Endodermal cell (in vitro differentiated cells): Measurements from ENCODE around the gene SH3PXD2A. TPM values are rescaled to one million over a fixed set of nuclear protein-coding genes. Genes with fewer than 3 reads are reported as not detected.

ENCODE experiments used
- DNase-seq: peaks from one replicate; pipeline ENCODE4 v3.0.0-alpha.2; 2017
- H3K27ac ChIP-seq: 2 replicates; pipeline ENCODE4 v1.5.1; 2013; ENCODE audit warnings: mild to moderate bottlenecking, low read depth, low read length, moderate library complexity
- H3K27me3 ChIP-seq: 2 replicates; pipeline ENCODE4 v1.6.1; 2013; ENCODE audit warnings: mild to moderate bottlenecking, low read length, moderate library complexity; ENCODE audit not compliant: insufficient read depth, control insufficient read depth, poor library complexity, severe bottlenecking
- H3K36me3 ChIP-seq: 2 replicates; pipeline ENCODE4 v1.7.0; 2013; ENCODE audit warnings: mild to moderate bottlenecking, low read length, moderate library complexity; ENCODE audit not compliant: control insufficient read depth, insufficient read depth
- H3K4me1 ChIP-seq: one replicate; pipeline ENCODE4 v1.7.0; 2013; ENCODE audit warnings: low read length; ENCODE audit not compliant: control insufficient read depth, insufficient read depth
- H3K4me3 ChIP-seq: 2 replicates; pipeline ENCODE4 v1.5.1; 2013; ENCODE audit warnings: mild to moderate bottlenecking, low read length, moderate library complexity
- H3K9ac ChIP-seq: 2 replicates; pipeline ENCODE4 v1.6.1; 2013; ENCODE audit warnings: mild to moderate bottlenecking, low read length, moderate library complexity; ENCODE audit not compliant: poor library complexity, severe bottlenecking; ENCODE audit errors: extremely low read depth
- H3K9me3 ChIP-seq: 2 replicates; pipeline ENCODE4 v1.6.1; 2013; ENCODE audit warnings: mild to moderate bottlenecking, low read length, moderate library complexity; ENCODE audit not compliant: control insufficient read depth
- H3K27ac Mint-ChIP-seq: 2 replicates; pipeline ENCODE4 v1.8.0; 2020; ENCODE audit warnings: mixed read lengths
- H3K27me3 Mint-ChIP-seq: 2 replicates; pipeline ENCODE4 v1.8.0; 2021; ENCODE audit warnings: mild to moderate bottlenecking, mixed read lengths; ENCODE audit not compliant: insufficient read depth
- H3K36me3 Mint-ChIP-seq: 2 replicates; pipeline ENCODE4 v1.8.0; 2020; ENCODE audit warnings: low read depth, mixed read lengths
- H3K4me1 Mint-ChIP-seq: 2 replicates; pipeline ENCODE4 v1.8.0; 2020; ENCODE audit warnings: mixed read lengths
- H3K4me3 Mint-ChIP-seq: 2 replicates; pipeline ENCODE4 v1.8.0; 2020; ENCODE audit warnings: mild to moderate bottlenecking, moderate library complexity, mixed read lengths
- H3K9me3 Mint-ChIP-seq: 2 replicates; pipeline ENCODE4 v1.8.0; 2020; ENCODE audit warnings: mild to moderate bottlenecking, mixed read lengths
- WGBS, 2 experiments: methylation state at CpG; one replicate each; pipeline versions ENCODE4 v1.1.5 to v1.1.7; 2013; ENCODE audit warnings: missing lambda C conversion rate in 2 of 2, mixed read lengths in 1 of 2; ENCODE audit not compliant: insufficient coverage in 1 of 2, insufficient read length in 1 of 2; 5-methylcytosine and 5-hydroxymethylcytosine counted together
- total RNA-seq, 2 donors: library from RNA; stranded (reverse); fragmentation: NEBNext Ultra II Directional in 1 of 2; extraction: Animal tissue kit (Norgen Biotek cat#: 25700) in 1 of 2; gene quantifications; 2 replicates in 1 of 2; 3 replicates in 1 of 2; pipeline ENCODE4 v1.2.1, GENCODE V29; 2021
- TF ChIP-seq, protein P1 (sequence below): fragments of 200-600 bp; sonication (generic); conservative IDR thresholded peaks from 2 replicates; pipeline ENCODE4 v1.5.0; 2021; ENCODE audit warnings: antibody characterized with exemption, mild to moderate bottlenecking

SH3PXD2A gene
- total RNA-seq, 2 donors from 2014 or later = 15.7 to 22.6 TPM

DNA sequence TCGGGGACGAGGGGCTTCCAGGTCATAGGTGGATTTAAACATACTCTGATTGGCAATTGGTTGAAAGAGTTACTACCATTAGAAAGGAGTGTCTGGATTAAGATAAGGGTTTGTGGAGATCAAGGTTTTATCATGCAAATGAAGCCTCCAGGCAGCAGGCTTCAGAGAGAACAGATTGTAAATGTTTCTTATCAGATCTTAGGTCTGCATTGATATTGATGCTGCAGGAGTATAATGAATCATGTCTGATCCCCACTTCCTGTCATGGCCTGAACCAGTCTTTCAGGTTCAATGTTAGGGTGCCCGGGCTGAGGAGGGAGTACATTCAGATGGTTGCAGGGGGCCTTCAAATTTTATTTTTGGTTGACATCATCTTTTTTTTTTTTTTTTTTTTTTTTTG, 51.4 kb downstream of the SH3PXD2A start:
- Mint-ChIP-seq H3K36me3 (peaks cover 21% of the 10 kb centered on the region), H3K27ac (no peak overlapping the region), H3K9me3 (no peaks in the 10 kb centered on the region), H3K27me3 (peaks cover 13% of the 10 kb centered on the region), H3K4me3 (no peak overlapping the region), H3K4me1 (peaks cover 32% of the 10 kb centered on the region)
- Histone ChIP-seq H3K9me3 (no peaks in the 10 kb centered on the region), H3K9ac (no peak overlapping the region), H3K36me3 (peaks cover 7% of the 10 kb centered on the region), H3K4me3 (no peak overlapping the region), H3K27me3 (peaks cover 37% of the 10 kb centered on the region), H3K4me1 (no peaks in the 10 kb centered on the region), H3K27ac (no peak overlapping the region)
- 48 to 50% methylated on average over 2 to 3 of the region's 3 CpGs for WGBS, 2 experiments
- TF ChIP-seq, protein P1, sequence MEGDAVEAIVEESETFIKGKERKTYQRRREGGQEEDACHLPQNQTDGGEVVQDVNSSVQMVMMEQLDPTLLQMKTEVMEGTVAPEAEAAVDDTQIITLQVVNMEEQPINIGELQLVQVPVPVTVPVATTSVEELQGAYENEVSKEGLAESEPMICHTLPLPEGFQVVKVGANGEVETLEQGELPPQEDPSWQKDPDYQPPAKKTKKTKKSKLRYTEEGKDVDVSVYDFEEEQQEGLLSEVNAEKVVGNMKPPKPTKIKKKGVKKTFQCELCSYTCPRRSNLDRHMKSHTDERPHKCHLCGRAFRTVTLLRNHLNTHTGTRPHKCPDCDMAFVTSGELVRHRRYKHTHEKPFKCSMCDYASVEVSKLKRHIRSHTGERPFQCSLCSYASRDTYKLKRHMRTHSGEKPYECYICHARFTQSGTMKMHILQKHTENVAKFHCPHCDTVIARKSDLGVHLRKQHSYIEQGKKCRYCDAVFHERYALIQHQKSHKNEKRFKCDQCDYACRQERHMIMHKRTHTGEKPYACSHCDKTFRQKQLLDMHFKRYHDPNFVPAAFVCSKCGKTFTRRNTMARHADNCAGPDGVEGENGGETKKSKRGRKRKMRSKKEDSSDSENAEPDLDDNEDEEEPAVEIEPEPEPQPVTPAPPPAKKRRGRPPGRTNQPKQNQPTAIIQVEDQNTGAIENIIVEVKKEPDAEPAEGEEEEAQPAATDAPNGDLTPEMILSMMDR = no peak
- no peak for DNase-seq

DNA sequence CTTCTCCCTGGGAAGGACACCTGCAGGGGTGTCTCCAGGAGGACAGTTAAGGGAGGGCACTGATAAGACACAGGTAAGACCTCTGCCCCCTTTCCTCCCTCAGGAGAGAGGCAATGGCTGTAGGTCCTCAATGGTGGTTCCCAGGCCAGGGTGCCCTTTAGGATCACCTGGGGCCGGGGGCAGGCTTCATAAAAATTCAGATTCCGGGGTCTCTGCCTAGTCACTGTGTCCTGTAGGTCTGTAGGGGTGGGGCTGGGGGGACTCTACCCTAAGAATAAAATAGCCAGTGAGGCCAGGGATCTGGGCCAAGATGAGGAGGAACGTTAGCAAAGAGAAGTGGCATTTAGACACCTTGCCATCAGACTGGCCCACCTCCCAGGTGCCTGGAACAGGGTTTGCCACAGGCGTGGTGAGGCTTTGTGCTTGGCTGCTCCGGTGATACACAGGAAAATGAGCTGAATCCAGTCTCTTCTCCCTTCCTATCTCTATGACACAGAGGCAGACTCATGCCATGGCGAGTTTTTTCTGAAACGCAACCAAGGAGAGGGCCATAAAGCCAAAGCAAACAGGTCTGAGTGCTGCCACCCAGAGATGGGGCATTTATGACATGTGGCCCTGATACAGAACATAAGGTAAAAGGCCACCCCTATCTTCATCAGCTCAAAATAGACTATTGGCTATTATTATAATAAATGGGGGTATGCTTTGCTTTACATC, 52.6 kb downstream of the SH3PXD2A start:
- H3K36me3 Mint-ChIP-seq = peaks cover 23% of the 10 kb centered on the region
- Histone ChIP-seq H3K9ac (no peak overlapping the region), H3K27ac (no peak overlapping the region), H3K9me3 (no peaks in the 10 kb centered on the region), H3K4me1 (no peaks in the 10 kb centered on the region), H3K27me3 (peaks cover 37% of the 10 kb centered on the region), H3K4me3 (no peak overlapping the region), H3K36me3 (peaks cover 7% of the 10 kb centered on the region)
- H3K9me3 Mint-ChIP-seq = no peaks in the 10 kb centered on the region
- peaks cover 13% of the 10 kb centered on the region for H3K27me3 Mint-ChIP-seq
- peaks cover 32% of the 10 kb centered on the region for H3K4me1 Mint-ChIP-seq
- TF ChIP-seq, protein P1 = no peak
- WGBS, 2 experiments = 94 to 98% methylated on average over 5 to 7 of the region's 7 CpGs
- no peak overlapping the region for H3K4me3 Mint-ChIP-seq
- DNase-seq = no peak
- H3K27ac Mint-ChIP-seq = no peak overlapping the region

DNA sequence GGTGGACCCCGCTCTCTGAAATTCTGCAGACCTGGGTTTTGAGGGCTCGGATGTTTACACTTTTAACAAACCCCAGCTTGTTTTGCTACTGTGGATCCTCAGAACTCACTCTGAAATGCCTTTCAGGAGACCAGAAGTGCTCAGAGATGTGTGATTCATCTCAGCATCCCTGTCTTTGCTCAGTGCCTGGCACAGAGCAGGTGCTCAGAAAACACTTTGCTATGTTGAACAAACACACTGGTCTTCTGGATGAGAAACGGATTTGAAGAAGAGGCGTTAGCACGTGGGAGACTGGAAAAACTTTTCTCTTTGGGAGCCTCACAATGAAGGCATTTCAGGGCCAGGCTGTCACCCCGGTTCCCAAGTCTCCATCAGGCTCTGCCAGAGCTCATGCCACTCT, 53.3 kb downstream of the SH3PXD2A start:
- Histone ChIP-seq H3K27ac (no peak overlapping the region), H3K9ac (no peak overlapping the region), H3K27me3 (peaks cover 37% of the 10 kb centered on the region), H3K4me1 (no peaks in the 10 kb centered on the region), H3K9me3 (no peaks in the 10 kb centered on the region), H3K36me3 (peaks cover 7% of the 10 kb centered on the region), H3K4me3 (no peak overlapping the region)
- Mint-ChIP-seq H3K27me3 (peaks cover 13% of the 10 kb centered on the region), H3K4me1 (peaks cover 32% of the 10 kb centered on the region), H3K9me3 (no peaks in the 10 kb centered on the region), H3K36me3 (peaks cover 27% of the 10 kb centered on the region), H3K27ac (no peak overlapping the region), H3K4me3 (no peak overlapping the region)
- no peak for DNase-seq
- TF ChIP-seq, protein P1 = no peak
- WGBS, 2 experiments = 77 to 79% methylated on average over 6 of the region's 6 CpGs
